HG02870 (cell line): ENCODE data around the gene MPZL2.
"Not testable (repeated sequence)": the region's sequence is repeated elsewhere in the genome, so short reads cannot be mapped to it uniquely, and the experiment has no call there.

ENCODE experiments used
- ATAC-seq: cut with Tn5 transposase; IDR thresholded peaks from one replicate; pipeline ENCODE4 v1.9.1; 2021; ENCODE audit warnings: mild to moderate bottlenecking, moderate library complexity; ENCODE audit not compliant: unreplicated experiment

MPZL2 gene

DNA sequence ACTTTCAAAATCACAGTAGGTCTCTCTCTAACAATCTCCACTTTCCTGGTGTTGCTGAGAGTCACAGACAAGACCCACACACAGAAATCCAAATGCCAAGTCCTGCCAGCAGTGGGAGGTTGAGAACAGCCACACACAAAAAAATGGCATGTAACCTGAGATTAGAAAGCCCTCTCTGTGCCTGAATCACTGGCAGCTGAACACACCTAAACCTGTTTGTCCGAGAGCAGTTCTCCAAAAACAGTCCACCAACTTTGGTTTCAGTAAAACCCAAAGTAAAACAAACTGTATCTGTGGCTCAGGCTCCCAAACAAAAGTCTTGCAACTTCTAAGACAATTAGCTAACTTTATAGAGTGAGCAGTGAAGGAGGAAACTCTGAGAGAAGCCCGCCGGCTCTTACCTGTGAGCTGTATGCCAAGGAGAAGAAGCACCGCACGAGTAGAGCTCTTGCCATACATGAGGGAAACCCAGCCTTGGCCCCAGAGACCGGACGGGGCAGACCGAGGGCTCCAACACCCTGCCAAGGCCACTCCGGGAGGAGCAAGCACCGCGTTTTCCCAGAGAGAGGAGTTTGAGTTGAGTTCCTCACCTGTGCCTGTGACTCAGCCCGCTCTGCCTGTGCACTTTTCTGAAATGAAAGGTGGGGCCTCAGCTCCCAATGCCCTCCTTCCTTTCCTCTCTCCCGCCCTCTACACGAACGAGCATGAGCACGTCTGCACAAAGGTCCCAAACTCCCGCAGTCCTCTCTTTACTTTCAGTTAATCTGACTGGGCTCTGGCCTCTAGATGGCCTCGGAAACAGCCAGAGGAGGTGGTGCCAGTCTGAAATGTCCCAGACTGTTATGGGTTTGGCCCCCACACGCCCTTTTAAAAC lies at the start of gene MPZL2:
Gene MPZL2 (minus strand): TSS at position 603 of the 874 bp plus-strand sequence. CDS start 144 bp downstream, at position 459.
- ATAC-seq, result no peak

DNA sequence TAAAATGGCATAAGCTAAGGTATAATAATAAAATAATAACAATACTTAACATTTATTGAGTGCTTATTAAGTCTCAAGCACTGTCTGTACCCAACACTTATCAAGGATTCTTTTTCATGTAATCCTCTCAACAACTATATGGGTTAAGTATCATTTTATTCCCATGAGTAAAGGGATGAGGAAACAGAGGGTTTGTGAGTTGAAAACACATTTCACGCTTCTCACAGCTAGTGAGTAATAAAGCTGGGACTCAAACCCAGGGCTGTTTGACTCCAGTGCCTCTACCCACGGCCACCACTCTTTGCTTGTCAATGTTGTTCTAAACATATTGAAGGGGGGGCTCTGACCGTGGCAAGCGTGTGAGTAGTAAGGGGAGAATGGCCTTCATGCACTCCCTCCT lies 49.1 kb upstream of the MPZL2 start:
- ATAC-seq, result no peak

DNA sequence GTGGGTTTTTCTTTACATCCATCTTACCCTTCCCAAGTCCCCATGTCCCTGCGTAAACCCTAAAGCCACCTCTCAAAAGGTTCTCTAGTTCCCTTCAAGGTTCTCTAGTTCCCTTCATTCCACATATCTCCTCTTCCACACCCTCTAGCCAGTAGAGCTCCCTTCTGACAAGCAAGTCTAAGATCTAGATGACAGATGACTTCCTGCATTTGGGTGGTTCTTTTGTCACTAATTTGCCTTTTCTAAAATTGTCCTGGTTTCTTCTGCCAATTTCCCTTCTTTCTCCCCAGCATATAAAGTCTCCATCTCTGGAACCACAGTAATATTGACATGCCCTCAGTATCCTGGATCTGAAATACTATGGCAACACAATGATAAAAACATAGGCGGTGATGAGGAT lies 48.2 kb upstream of the MPZL2 start:
- no peak for ATAC-seq

DNA sequence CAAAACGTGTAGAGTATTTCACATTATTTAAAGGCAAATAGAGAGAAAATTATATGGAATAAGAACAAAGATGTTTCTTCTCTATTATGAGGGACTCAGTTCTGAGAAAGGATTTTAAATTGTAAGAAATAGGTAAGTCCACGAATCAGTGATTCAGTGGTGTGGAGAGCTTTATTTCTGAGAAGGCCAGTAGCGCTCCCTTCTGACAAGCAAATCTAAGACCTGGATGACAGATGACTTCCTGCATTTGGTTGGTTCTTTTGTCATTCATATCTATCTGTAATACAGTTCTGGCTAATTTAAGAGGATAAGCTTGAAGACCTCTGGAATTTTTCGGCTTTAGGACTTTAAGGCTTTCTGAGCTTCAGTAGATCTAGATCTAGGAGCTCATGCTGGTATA lies 47.4 kb upstream of the MPZL2 start:
- no peak for ATAC-seq

DNA sequence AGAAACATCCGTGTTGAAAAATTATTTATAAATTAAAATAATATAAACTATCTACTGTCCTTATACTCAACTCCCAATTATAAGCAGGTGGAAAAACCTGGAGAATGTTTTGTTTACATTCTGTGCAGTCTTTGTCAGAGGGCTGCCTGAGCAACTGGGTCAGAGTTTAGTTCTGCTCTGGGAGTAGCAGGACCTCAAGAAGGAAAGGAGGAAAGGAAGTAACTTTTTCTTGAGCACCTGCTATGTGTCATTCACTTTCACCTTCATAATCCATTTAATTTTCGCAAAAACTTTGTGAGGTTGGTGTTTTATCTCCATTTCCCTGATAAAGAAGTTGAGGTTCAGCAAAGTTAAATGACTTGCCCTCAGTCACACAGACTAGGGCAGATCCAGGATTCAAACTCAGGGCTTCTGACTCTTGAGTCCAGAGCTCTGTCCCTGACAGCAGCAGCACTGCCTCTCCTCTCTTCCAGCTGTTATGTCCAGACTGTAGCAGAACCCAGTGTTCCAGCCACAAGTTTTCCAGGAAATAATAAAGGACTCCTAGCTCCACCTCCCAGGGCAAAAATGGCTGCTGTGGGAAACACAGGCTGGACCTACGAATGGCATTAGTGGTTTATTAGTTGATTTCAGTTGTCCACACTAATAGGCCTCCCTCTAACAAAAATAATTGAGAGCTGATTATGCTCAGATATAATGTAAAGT lies 46.8 kb upstream of the MPZL2 start:
- no peak for ATAC-seq

DNA sequence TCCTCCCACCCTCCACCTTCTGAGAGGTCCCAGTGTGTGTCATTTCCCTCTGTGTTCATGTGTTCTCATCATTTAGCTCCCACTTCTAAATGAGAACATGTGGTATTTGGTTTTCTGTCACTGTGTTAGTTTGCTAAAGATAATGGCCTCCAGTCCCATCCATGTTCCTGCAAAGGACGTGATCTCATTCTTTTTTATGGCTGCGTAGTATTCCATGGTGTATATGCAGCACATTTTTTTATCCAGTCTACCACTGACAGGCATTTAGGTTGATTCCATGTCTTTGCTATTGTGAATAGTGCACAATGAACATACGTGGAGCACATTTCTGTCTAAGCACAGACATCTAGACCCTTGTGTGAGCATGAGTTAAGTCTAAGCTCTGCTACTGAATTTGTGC lies 46.2 kb upstream of the MPZL2 start:
- ATAC-seq, result no peak

DNA sequence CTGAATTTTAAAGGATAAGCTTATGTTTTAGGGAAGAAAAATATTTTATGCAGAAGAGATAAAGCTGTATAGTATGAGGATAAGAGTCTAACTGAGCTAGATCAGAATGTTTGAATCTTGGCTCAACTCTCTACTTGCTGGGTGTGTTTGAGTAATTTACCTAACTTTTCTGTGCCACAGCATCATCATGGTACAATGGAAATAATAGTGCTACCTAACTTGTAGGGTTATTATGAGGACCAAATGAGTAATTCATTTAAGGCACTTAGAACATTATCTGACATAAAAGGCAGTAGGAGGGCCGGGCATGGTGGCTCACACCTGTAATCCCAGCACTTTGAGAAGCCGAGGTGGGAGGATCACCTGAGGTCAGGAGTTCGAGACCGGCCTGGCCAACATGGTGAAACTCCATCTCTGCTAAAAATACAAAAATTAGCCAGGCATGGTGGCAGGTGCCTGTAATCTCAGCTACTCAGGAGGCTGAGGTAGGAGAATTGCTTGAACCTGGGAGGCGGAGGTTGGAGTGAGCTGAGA lies 45.0 kb upstream of the MPZL2 start:
- not testable (repeated sequence) for ATAC-seq

DNA sequence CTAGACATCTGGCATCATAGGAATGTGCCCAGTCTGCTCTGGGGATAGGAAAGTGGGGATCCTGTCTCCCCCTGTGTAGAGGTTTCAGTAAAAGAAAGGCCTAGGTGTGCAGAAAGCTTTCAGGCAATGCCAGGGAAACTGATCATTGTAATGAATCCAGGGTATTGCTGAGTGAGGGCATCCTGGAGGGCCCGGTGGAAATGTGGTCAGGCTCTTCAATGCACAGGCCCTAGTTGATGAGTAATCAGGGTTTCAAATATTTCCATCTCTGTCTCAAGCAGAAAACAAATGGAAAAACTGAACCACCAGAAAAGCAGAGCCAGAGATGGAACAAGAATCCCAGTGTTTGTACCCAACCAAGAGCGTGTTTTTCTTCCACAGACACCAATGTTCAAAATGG lies 42.5 kb upstream of the MPZL2 start:
- ATAC-seq, result no peak

DNA sequence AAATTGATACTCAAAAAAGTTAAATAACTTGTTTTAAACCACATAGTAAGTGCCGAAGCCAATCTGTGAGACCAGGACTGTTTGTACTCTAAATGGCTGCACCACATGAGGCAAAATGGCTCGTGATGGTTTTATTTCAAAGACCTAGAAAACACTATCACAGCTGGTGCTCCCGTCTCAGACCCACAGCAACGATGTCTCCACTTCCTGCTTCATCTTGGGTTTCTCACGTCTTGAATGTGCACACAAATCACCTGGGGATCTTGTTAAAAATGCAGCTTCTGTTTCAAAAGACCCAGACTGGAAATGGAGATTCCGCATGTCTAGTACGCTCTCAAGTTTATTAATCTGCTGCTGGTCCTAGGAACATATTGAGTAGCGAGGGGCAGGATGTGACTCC lies 41.6 kb upstream of the MPZL2 start:
- ATAC-seq, result no peak

DNA sequence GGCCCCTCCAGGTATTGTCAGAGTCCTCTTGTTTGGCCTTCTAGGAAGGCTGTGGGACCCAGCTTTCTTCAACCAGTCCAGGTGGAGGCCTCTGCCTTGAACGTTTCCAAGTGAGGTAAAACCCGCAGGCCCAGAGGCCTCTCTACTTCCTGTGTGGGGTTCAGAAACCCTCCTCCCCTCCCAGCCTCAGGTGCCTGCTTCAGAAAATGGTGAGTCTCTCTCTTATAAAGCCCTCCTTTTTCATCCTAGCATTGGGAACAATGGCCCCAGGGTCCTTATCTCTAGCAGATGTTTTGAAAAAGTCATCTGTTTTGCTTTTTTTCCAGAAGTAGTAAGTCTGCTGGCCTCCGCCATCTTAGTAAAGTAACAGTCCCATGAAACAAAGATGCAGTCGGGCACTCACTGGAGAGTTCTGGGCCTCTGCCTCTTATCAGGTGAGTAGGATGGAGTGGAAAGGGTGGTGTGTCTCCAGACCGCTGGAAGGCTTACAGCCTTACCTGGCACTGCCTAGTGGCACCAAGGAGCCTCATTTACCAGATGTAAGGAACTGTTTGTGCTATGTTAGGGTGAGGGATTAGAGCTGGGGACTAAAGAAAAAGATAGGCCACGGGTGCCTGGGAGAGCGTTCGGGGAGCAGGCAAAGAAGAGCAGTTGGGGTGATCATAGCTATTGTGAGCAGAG lies 40.6 kb upstream of the MPZL2 start, which contains the start of gene CD3E:
Gene CD3E (plus strand): TSS at position 163 of the 681 bp plus-strand sequence. CDS start 223 bp downstream, at position 386.
- no peak for ATAC-seq

DNA sequence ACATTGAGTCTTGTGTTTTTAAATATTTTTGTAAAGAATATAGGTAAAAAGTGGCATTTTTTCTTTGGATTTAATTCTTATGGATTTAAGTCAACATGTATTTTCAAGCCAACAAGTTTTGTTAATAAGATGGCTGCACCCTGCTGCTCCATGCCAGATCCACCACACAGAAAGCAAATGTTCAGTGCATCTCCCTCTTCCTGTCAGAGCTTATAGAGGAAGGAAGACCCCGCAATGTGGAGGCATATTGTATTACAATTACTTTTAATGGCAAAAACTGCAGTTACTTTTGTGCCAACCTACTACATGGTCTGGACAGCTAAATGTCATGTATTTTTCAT lies 40.1 kb upstream of the MPZL2 start:
- ATAC-seq, result no peak

DNA sequence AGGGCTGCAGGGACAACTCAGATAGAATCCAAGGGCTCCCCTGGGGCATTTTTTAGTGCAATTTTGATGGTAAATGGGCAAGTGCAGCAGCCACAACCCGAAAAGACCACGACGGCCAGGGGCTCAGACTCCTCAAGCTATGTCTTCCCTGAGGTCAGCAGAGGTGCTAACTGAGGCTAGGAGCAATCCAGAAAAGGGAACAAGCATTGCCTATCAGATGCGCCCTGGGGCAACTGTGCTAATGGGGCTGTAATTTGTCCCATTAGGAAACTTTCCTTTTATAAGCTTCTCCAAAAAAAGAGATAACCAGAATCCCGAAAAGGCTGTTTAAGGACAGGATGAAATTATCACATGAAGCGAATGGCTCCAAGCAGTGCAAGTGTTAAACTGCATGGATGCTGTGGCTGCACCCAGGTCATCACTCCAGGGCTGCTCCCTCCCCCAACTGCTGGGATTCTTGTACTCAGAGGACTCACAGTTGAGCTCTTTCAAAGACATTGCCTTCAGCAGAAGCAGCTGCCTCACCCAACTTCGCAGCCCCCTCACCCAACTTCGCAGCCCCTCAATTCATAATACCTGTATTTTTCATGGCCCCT lies 37.6 kb upstream of the MPZL2 start:
- no peak for ATAC-seq

DNA sequence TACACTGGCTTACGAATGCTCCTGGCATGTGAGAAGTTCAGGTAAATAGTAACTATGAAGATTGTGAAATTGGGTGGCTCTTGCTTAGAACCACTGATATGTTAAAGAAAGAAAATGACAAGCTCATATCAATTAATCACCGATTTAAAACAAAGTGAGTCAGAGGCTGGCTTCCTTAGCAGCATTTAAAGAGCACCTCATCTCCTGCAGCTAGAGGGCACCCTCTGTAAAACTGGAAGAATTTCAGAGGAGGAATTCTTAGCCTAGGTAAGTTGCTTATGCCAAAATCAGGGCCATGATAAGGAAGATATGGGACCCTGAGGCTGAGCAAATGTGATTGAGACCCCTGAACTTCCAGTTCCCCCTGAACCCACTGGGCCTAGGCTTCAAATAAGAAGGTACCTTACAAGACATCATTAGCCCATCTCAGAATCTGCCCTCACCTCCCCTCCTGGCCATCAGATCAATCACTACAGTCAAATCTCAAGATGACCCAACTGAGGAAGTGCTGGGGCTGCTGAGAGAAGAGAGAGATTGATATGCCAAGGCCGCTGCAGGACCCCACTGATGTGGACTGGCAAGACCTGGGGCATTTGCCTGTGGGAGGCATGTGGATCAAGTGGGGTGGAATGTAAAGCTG lies 31.8 kb upstream of the MPZL2 start:
- ATAC-seq, result no peak

DNA sequence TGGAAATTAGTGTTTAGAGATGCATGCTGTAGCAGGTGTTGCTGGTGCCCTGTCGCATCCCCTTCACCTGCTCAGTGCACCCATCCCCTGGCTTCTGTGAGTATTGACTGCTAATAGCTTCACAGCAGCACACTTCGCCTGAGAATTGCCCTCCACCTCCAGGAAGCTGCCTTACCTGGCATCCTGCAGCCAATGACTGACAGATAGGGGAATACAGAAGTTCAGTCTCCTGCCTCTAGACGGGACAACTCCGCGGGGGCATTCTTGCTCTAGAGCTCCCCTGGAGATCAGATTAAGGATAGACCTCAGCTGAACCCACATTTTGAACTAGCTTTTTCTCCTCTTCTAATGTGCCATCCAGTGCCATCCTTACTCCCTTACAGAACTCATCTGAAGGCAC lies 31.1 kb upstream of the MPZL2 start:
- ATAC-seq, result no peak

DNA sequence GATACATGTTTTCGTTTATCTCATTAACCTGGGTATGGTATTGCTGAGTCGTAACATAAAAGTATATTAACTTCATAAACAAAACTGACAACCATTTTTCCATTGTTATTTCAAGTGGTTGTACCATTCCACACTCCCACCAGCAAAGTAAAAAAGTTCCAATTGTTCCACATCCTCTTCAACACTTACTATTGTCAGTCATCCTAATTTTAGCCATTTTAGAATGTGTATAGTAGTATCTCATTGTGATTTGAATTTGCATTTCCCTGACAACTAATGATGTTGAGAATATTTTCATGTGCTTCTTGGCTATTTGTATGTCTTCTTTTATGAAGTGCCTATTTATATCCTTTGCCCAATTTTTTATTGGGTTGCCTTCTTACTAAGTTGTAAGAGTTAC lies 30.0 kb upstream of the MPZL2 start:
- no peak for ATAC-seq

DNA sequence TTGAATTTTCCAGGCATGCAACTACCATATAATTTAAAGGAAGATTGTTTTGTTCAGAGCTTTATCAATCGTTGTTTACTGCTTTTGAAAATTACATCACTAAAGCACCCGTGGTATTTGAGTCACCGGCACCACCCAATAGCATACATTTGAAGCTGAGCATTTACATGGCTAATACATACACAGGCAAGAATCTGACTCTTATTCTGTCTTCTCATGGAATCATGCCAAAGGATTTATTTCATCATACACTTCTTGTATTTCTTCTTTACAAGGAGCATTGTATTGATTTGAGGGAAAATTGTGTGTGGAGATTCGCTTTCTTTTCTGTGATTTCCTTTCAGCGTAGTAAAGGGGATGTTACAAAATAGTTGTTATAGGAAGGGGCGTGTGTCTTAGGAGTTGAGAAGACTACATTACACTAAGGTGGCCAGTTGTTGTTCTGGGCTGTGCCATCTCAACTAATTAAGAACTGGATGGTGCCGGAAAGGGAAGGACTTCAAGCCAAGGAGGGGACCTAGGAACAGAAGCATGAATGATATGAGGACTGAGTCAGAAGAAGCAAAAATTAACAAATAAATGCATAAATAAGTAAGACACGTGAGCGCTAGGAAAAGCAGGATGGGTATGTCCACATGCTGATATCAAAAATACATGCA lies 27.5 kb upstream of the MPZL2 start:
- ATAC-seq, result no peak

DNA sequence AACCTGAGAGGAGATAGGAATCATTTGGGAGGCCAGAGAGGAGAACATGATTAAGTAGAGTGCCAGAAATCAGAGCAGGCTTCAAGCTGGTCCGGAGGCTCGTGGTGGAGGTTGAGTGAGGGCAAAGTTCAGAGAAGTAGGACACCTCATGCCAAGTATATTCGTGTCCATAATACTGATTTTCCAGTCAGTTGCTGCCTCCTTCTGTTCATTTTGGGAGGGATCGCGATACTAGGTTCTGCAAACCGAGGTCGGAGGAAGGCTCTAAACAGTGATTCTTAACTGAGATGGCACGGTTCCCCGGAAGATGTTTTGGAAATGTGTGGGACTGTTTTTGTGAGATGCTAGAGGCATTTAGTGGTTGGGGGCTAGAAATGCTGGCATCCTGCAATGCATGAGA lies 26.8 kb upstream of the MPZL2 start:
- no peak for ATAC-seq

DNA sequence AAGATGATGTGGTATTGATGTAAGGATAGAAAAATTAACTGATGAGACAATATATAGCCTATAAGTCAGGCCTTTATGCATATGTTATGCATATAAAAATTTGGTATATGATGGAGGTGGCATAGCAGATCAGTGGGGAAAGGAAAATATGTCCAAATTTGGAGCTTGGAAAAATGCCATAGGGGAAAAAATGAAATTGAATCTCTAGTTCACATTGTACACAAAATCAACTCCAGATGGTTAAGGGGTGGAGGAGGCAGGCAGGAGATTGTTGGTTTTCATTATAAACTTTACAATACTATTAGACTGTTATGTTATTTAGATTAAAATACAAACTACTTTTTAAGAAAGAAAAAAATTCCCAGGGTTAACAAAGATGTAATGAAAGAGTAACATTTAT lies 25.3 kb upstream of the MPZL2 start:
- no peak for ATAC-seq

DNA sequence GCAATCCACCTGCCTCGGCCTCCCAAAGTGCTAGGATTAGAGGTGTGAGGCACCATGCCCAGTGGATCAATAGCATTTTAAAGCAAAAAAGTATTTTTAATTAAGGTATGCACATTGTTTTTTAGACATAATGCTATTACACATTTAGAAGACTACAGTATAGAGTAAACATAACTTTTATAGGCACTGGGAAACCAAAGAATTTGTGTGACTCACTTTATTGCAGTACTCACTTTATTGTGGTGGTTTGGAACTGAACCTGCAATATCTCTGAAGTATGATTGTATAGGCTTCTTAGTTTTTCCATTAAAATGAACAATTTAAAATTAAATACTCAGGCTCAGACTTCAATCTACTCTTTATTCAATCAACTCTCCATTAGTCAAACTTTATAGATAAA lies 22.9 kb upstream of the MPZL2 start:
- no peak for ATAC-seq

DNA sequence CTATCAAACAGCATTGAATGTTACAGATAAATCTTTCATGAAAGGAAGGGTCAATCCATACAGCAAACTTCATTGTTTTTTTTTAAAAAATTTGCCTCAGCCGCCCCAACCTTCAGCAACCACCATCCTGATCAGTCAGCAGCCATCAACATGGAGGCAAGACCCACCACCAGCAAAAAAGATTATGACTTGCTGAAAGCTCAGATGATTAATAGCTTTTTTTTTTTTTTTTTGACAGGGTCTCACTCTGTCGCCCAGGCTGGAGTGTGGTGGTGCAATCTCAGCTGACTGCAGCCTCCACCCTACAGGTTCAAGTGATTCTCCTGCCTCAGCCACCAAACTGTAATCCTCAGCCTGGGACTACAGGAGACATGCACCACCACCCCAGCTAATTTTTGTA lies 22.4 kb upstream of the MPZL2 start:
- no peak for ATAC-seq
